Suprapubic skin (tissue), 4 donors: ENCODE results near the gene WSB1. TPM values are rescaled to one million over a fixed set of nuclear protein-coding genes. Genes with fewer than 3 reads are reported as not detected.
A peak's percentile ranks its signal among the peaks of the same experiment; 100 is the strongest.

Source experiments
- DNase-seq, 2 donors: peaks; one replicate each; pipeline ENCODE4 v3.0.0-alpha.2; 2019; ENCODE audit warnings: low spot score in 2 of 2
- H3K27ac ChIP-seq: fragments of 200-600 bp; sonication (generic); one replicate; pipeline ENCODE4 v1.5.1; 2019
- H3K27me3 ChIP-seq: fragments of 200-600 bp; sonication (generic); one replicate; pipeline ENCODE4 v1.5.1; 2019
- H3K36me3 ChIP-seq: fragments of 200-600 bp; sonication (generic); one replicate; pipeline ENCODE4 v1.5.1; 2019
- H3K4me1 ChIP-seq: fragments of 200-600 bp; sonication (generic); one replicate; pipeline ENCODE4 v1.5.1; 2019
- H3K4me3 ChIP-seq: fragments of 200-600 bp; sonication (generic); one replicate; pipeline ENCODE4 v1.5.1; 2019; ENCODE audit warnings: mild to moderate bottlenecking
- H3K9me3 ChIP-seq: fragments of 200-600 bp; sonication (generic); one replicate; pipeline ENCODE4 v1.5.1; 2019
- EP300 ChIP-seq: sonication (generic); formaldehyde crosslinking; IDR thresholded peaks from one replicate; pipeline ENCODE4 v1.6.1; 2017; ENCODE audit warnings: antibody characterized with exemption
- POLR2A ChIP-seq, 2 donors: fragments of 450-650 bp; IDR thresholded peaks; one replicate each; pipeline ENCODE4 v1.6.1; 2017; ENCODE audit warnings: antibody characterized with exemption in 2 of 2, mild to moderate bottlenecking in 2 of 2, moderate library complexity in 2 of 2
- POLR2AphosphoS5 ChIP-seq, 3 donors: sonication (generic); formaldehyde crosslinking; IDR thresholded peaks; one replicate each; pipeline ENCODE4 v1.6.1; 2017; ENCODE audit warnings: antibody characterized with exemption in 3 of 3
- WGBS: methylation state at CpG from one replicate; pipeline ENCODE4 v1.1.5; 2018; 5-methylcytosine and 5-hydroxymethylcytosine counted together
- total RNA-seq, 4 donors: library from RNA; depleted of rRNA; stranded (reverse); fragments of >200 nt; gene quantifications; one replicate each; pipeline ENCODE4 v1.1.0, GENCODE V29; 2016
- TF ChIP-seq, protein P1 (sequence below), 2 donors: fragments of 200-600 bp in 1 of 2; fragments of 450-650 bp in 1 of 2; sonication (generic) in 1 of 2; IDR thresholded peaks; one replicate each; pipeline ENCODE4 v1.5.1; 2016 to 2019; ENCODE audit warnings: antibody characterized with exemption in 2 of 2, mild to moderate bottlenecking in 1 of 2, moderate library complexity in 1 of 2

Gene WSB1, protein sequence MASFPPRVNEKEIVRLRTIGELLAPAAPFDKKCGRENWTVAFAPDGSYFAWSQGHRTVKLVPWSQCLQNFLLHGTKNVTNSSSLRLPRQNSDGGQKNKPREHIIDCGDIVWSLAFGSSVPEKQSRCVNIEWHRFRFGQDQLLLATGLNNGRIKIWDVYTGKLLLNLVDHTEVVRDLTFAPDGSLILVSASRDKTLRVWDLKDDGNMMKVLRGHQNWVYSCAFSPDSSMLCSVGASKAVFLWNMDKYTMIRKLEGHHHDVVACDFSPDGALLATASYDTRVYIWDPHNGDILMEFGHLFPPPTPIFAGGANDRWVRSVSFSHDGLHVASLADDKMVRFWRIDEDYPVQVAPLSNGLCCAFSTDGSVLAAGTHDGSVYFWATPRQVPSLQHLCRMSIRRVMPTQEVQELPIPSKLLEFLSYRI
- 100 to 1,000 TPM in 1 of 4 donors, 10 to 100 TPM in 3; 38.5 to 206 (median 57.2) TPM for total RNA-seq

DNA sequence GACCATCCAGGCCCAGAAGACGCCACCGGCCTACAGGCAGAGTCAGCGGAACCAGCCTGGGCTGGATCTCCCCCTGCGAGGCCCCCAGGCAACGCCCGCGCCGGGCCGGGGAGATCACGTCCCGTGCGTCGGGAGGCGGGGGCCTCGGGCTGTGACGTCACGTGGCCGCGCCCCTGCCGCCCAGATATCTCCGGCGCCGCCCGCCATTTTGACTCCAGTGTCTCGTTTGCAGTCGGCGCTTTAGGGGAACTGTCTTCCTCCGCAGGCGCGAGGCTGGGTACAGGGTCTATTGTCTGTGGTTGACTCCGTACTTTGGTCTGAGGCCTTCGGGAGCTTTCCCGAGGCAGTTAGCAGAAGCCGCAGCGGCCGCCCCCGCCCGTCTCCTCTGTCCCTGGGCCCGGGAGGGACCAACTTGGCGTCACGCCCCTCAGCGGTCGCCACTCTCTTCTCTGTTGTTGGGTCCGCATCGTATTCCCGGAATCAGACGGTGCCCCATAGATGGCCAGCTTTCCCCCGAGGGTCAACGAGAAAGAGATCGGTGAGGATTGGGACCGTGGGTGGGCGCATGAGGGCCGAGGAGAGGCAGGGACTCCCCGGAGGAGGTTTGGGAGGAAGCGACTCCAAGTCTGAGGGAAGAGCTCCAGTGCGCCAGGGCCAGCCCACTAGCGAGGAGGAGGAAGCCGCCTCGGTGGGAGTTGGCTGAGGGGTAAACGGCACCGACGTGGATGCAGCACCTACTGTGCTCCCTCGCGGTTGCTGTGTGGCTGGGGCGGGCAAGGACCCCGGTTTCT is at the start of gene WSB1:
Gene WSB1 (plus strand): TSS at position 217 of the 791 bp plus-strand sequence. CDS start 282 bp downstream, at position 499.
- peak within 1 kb of the TSS; percentile 72 for H3K4me3 ChIP-seq
- no peaks in the 10 kb centered on the region for H3K36me3 ChIP-seq
- peak within 1 kb of the TSS; percentile 97 for H3K27ac ChIP-seq
- H3K9me3 ChIP-seq, result no peaks in the 10 kb centered on the region
- TF ChIP-seq POLR2A (IDR thresholded peaks at IDR 0.05) (peak; percentile 91 to 98), POLR2AphosphoS5 (IDR thresholded peaks at IDR 0.05) (peak; percentile 98 to 99 (median 98)), EP300 (no peak)
- peak; percentile 95 to 98 for DNase-seq
- WGBS, result under 1% methylated on average over 45 of the region's 66 CpGs
- peaks cover 41% of the 10 kb centered on the region for H3K4me1 ChIP-seq
- no peaks in the 10 kb centered on the region for H3K27me3 ChIP-seq

DNA sequence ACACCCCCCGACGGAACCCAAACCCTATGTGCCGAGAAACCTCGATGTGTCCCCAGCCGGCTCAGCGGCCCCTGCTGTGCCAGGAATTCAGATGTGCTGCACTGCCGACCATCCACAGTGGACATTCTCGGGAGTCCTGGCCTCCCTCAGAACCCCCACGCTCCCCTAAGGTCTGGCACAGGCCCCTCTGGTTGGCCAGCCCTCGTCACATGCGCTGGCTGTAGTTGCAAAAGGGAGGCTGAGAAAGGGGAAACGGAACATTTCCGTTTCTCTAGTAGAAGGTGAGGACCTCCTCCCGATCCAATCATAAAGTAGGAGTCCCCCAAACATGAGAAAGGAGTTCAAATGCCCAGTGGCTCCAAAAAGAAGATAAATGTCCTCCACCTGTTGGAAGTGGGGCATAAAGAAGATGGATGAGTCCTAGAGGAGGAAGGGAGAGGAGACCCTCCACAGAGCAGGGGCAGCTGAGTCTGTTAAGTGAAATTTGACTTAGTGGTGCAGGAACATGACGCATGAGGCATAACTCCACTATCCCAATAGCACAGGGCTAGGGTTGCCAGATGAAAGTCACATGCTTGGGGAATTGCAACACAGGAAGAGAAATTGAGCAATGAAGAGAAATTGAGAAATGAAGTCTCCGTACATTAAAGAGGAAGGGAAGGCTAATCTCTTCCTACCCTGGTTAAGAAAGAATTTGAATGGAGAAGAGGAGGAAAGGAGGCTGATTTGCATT is 49.3 kb upstream of the WSB1 start:
- 46% methylated on average over 8 of the region's 16 CpGs for WGBS
- no peaks in the 10 kb centered on the region for H3K27me3 ChIP-seq
- H3K27ac ChIP-seq, result peak overlapping the region; percentile 91
- peak in 1 of 2 donors; percentile 82 for DNase-seq
- no peaks in the 10 kb centered on the region for H3K9me3 ChIP-seq
- TF ChIP-seq, protein P1, sequence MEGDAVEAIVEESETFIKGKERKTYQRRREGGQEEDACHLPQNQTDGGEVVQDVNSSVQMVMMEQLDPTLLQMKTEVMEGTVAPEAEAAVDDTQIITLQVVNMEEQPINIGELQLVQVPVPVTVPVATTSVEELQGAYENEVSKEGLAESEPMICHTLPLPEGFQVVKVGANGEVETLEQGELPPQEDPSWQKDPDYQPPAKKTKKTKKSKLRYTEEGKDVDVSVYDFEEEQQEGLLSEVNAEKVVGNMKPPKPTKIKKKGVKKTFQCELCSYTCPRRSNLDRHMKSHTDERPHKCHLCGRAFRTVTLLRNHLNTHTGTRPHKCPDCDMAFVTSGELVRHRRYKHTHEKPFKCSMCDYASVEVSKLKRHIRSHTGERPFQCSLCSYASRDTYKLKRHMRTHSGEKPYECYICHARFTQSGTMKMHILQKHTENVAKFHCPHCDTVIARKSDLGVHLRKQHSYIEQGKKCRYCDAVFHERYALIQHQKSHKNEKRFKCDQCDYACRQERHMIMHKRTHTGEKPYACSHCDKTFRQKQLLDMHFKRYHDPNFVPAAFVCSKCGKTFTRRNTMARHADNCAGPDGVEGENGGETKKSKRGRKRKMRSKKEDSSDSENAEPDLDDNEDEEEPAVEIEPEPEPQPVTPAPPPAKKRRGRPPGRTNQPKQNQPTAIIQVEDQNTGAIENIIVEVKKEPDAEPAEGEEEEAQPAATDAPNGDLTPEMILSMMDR (IDR thresholded peaks at IDR 0.05), result no peak
- TF ChIP-seq POLR2AphosphoS5 (IDR thresholded peaks at IDR 0.05), result peak; percentile 89 to 99 (median 98)
- TF ChIP-seq EP300, result peak; percentile 64
- TF ChIP-seq POLR2A (IDR thresholded peaks at IDR 0.05), result no peak
- H3K4me1 ChIP-seq, result peaks cover 64% of the 10 kb centered on the region
- H3K36me3 ChIP-seq, result no peaks in the 10 kb centered on the region
- peak overlapping the region; percentile 19 for H3K4me3 ChIP-seq

DNA sequence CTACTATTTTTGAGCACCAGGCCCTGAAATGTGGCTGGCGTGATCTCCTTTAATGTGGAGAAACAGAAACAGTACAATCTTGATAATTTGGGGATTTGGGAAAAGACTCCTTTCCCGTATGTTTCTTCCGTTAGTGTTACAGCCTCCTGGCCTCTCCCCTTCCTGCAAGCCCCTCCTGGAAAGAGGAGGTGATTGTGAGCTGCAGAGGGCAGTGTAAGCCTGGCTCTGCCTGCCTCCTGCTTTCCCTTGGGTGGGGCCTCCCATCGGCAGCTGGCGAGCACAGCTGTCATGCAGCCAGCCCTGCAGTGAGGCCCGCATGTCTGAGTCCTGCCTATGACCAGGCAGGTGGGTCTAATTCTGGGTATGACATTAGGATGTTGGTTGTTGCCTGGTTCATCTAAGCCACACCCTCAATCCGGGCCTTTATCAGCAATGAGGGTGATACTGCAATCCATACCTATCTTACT is 48.7 kb upstream of the WSB1 start:
- Histone ChIP-seq H3K27me3 (no peaks in the 10 kb centered on the region), H3K27ac (peak overlapping the region; percentile 91), H3K36me3 (no peaks in the 10 kb centered on the region), H3K4me3 (peak overlapping the region; percentile 19), H3K9me3 (no peaks in the 10 kb centered on the region), H3K4me1 (peaks cover 64% of the 10 kb centered on the region)
- TF ChIP-seq POLR2AphosphoS5 (IDR thresholded peaks at IDR 0.05) (peak in 2 of 3 donors; percentile 30 to 37), POLR2A (IDR thresholded peaks at IDR 0.05) (no peak)
- TF ChIP-seq, protein P1 (IDR thresholded peaks at IDR 0.05), result peak; percentile 29 to 47
- 11% methylated on average over 6 of the region's 7 CpGs for WGBS
- peak; percentile 90 to 91 for DNase-seq

DNA sequence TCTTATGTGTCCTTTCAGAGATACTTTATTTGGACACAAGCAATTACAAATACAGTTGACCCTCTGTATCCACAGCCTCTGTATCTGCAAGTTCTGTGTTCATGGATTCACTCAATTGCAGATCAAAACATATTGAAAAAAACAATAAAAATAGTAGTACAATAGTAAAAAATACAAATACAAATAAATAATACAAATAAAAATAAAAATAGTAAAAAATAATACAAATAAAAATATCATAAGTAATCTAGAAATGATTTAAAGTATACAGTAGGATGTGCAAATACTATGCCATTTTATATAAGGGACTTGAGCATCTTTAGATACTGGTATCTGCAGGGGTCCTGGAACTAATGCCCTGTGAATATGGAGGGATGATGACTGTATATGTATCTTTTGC is 47.4 kb upstream of the WSB1 start:
- Histone ChIP-seq H3K9me3 (no peaks in the 10 kb centered on the region), H3K27me3 (no peaks in the 10 kb centered on the region), H3K4me1 (peaks cover 56% of the 10 kb centered on the region), H3K27ac (no peak overlapping the region), H3K4me3 (no peak overlapping the region), H3K36me3 (no peaks in the 10 kb centered on the region)
- TF ChIP-seq EP300, result no peak
- TF ChIP-seq, protein P1 (IDR thresholded peaks at IDR 0.05), result no peak
- no peak for TF ChIP-seq POLR2AphosphoS5 (IDR thresholded peaks at IDR 0.05)
- TF ChIP-seq POLR2A (IDR thresholded peaks at IDR 0.05), result no peak
- no peak for DNase-seq
